NCI-H1436 treated with DMSO at 0.1 percent for 48 hours (cell line): ENCODE data around the gene TNNC2.

ENCODE experiments used
- DNase-seq: peaks from one replicate; lab custom pipeline; 2025; lab: John Stamatoyannopoulos, UW

TNNC2 gene

GRCh38 chr20:45780159-45780558 lies 47.0 kb downstream of the TNNC2 start:
- DNase-seq, result no peak

- DNase-seq, result no peak
Observed at GRCh38 chr20:45779011-45779915, 47.8 kb downstream of the TNNC2 start.

- no peak for DNase-seq
Observed at GRCh38 chr20:45776931-45777330, 50.2 kb downstream of the TNNC2 start.

- no peak for DNase-seq
Observed at GRCh38 chr20:45775411-45775810, 51.7 kb downstream of the TNNC2 start.

GRCh38 chr20:45774945-45775344 lies 52.2 kb downstream of the TNNC2 start:
- DNase-seq, result no peak
